ENCODE results near the gene CUZD1.

The CUZD1 gene

GRCh38 chr10:122847782-122848604, 2.3 kb upstream of the CUZD1 start:
- no peak for DNase-seq (ENCODE audit: low spot score)
- in situ Hi-C loops (cut with MboI; ENCODE audit: low pct_unique_long_range_greater_than_20kb, low sequenced_read_pairs, unreplicated experiment): no loop called here
- no peak for TF ChIP-seq CTCF (IDR thresholded peaks at IDR 0.05; ENCODE audit: extremely low read depth, insufficient read depth, missing control alignments)

DNA sequence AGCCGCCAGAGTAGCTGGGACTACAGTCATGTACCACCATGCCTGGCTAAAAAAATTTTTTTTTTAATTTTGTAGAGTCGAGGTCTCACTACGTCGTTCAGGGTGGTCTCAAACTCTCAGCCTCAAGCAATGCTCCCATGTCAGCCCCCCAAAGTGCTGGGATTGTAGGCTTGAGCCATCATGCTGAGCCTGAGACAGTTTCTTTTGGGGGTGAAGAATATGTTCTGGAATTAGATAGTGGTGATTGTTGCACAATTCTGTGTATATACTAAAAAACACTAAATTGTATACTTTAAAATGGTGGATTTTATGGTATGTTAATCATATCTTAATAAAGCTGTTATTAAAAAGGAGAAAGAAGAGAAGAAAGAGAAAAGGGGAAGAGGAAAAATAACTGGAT, 1.5 kb downstream of the CUZD1 start:
- no peak for DNase-seq (ENCODE audit: low spot score)
- no peak for TF ChIP-seq CTCF (IDR thresholded peaks at IDR 0.05; ENCODE audit: extremely low read depth, insufficient read depth, missing control alignments)
- in situ Hi-C loops (cut with MboI; ENCODE audit: low pct_unique_long_range_greater_than_20kb, low sequenced_read_pairs, unreplicated experiment): no loop called here

DNA sequence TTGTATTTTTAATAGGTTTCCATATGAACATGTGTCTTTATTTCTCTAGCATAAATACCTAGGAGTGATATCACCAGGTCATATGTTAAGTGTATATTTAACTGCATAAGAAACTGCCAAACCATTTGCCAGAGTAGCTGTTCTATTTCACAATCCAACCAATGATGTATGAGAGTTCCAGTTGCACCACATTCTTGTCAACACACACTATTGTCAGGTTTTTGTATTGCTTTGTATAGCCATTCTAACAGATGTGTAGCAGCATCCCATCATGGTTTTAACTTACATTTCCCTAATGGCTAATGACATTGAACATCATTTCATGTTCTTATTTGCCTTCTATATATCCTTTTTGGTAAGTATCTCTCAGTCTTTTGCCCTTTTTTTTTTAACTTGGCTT, 4.1 kb downstream of the CUZD1 start:
- no peak for DNase-seq (ENCODE audit: low spot score)
- no peak for TF ChIP-seq CTCF (IDR thresholded peaks at IDR 0.05; ENCODE audit: extremely low read depth, insufficient read depth, missing control alignments)
- in situ Hi-C loops (cut with MboI; ENCODE audit: low pct_unique_long_range_greater_than_20kb, low sequenced_read_pairs, unreplicated experiment): no loop called here

DNA sequence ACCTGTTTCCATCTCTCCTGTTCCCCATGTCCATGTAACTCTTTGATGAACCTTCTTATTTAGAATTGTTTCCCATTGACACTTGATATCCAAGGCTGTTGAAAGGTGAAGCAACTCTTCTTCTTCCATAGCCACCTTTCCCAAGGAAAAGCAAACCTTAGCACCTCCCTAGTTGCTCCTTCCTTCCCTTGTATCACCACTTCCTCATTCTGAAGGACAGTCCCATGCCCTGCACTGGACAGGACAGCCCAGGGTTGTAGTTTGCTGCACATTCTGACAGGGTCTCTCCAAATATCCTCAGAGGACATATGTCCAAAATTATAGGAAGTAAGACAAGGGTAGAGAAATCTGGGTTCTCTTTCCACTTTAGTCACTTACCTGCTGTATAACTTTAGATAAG, 6.2 kb downstream of the CUZD1 start:
- no peak for TF ChIP-seq CTCF (IDR thresholded peaks at IDR 0.05; ENCODE audit: extremely low read depth, insufficient read depth, missing control alignments)
- no peak for DNase-seq (ENCODE audit: low spot score)
- in situ Hi-C loops (cut with MboI; ENCODE audit: low pct_unique_long_range_greater_than_20kb, low sequenced_read_pairs, unreplicated experiment): no loop called here

DNA sequence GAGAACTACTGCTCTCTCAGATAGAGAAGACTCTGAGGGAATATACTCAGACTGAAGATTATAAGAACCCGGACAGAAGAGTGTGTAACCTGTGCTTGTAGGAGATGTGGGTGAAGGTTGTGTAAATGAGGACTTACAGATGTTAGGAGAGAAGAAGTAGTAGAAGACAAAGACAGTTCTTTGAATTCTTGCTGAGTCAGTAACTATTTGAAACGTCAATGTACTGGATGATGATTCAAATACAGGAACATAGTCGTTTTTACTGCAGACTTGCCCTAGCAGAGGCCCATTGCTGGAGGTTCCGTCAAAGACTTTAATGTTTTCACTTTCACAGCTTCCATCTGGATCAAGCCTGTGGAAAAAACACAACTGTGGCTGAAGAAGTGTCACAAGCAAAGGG, 6.8 kb downstream of the CUZD1 start:
- TF ChIP-seq CTCF (IDR thresholded peaks at IDR 0.05; ENCODE audit: extremely low read depth, insufficient read depth, missing control alignments): no peak
- in situ Hi-C loops (cut with MboI; ENCODE audit: low pct_unique_long_range_greater_than_20kb, low sequenced_read_pairs, unreplicated experiment): no loop called here
- no peak for DNase-seq (ENCODE audit: low spot score)

DNA sequence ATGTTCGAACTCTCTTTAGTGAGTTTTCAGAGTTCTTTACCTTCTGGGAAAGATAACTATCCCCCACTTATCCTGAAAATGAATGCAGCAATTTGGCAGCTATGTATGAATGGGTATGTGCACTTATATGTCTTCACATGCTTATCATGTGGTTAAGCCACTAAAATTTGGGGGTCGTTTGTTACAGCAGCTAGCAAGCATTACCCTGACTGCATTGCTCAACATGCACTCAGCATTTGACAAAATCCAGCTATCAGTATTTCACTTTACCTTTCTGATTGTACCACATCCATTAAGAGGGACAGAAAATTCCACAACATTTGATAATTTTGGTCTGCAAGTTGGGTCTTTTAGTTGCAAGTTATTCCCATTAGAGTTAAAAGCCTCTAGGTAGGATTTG, 9.7 kb downstream of the CUZD1 start:
- DNase-seq (ENCODE audit: low spot score): no peak
- in situ Hi-C loops (cut with MboI; ENCODE audit: low pct_unique_long_range_greater_than_20kb, low sequenced_read_pairs, unreplicated experiment): no loop called here
- TF ChIP-seq CTCF (IDR thresholded peaks at IDR 0.05; ENCODE audit: extremely low read depth, insufficient read depth, missing control alignments): no peak

Data from GM13977 (cell line).